ENCODE measurements around the gene PRKCE. TPM values are rescaled to one million over a fixed set of nuclear protein-coding genes. Genes with fewer than 3 reads are reported as not detected.

PRKCE gene
- total and polyA plus RNA-seq, 2 donors (not counting 1 experiment from before 2014, with no cell fraction given): 23.6 to 271 TPM

DNA sequence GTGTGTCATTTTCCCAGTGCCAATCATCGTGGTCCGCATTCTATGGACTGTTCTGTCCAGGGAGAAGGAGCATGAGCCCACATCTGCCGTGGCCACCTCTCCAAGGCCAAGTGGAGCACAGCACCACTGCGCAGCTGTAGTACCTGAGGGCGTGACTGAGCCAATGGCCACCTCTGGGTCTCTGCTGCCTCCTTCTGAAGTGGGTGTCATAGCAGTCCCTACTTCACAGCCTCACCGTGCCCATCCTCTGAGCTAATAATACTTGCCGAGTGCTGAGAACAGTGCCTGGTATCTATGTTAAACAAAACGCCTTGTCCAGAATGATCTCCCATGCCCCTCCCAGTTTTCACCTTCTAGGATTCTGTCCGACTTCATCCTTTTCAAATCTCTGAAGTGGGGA, 256.1 kb downstream of the PRKCE start:
- peak overlapping the region; percentile 24 for H3K27ac Mint-ChIP-seq

DNA sequence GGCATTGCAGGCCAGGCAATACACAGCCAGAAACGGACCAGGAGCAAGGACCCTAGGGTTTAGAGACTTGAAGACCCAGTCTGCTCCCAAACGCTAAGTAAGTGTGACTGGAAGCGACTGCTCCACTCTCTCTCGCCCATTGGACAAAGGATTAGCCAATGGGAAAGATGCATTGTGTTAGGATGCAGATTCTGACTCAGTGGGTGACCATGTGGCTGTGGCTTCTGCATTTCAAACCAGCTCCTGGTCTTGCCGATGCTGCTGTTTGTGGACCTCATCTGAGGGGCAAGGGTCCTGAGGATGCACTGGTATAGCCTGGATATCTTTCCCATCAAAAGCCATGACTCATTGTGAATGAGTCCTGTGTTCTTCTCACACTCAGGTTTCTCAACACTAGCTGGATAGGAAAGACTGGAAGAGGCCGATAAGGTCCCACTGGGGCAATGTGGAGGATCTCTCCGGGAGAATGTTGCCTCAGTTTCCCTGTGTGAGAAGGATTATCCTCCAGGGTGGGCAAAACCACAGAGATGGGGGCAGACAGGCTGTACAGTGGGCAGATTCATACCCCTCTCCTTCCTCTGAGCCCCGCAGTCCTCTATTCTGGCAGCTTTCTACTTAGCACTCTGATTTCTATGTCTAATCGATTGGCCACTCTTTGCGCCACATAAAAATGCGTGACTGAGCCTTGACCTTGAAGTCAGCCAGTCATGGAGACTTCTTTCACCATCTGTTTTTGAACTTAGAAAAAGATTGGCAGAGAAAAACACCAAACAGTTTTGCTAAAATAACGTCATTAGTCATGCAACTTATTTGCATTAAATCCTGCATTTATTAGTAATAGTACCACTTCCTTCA, 257.1 kb downstream of the PRKCE start:
- CTCF ChIA-PET: interaction anchor here (0.6 kb wide), 1 partner anchor 20 kb away, joined by 3 read pairs; no protein-coding TSS in a partner anchor
- Mint-ChIP-seq H3K27me3 (no peaks in the 10 kb centered on the region), H3K4me3 (peak overlapping the region; percentile 48), H3K9me3 (ENCODE audit: insufficient read depth) (no peaks in the 10 kb centered on the region), H3K4me1 (peaks cover 80% of the 10 kb centered on the region), H3K27ac (peak overlapping the region; percentile 59)
- Histone ChIP-seq H3K27ac (ENCODE audit: low read length in 2 of 2) (peak overlapping the region in 1 of 2 donors; percentile 85), H3K9ac (ENCODE audit: low read length) (no peak overlapping the region), H3K4me2 (replicated peaks; ENCODE audit: low read depth, low read length, poor library complexity, severe bottlenecking) (peak overlapping the region; percentile 55), H2AFZ (ENCODE audit: insufficient read depth, low read depth, low read length, poor library complexity, severe bottlenecking) (no peak overlapping the region), H3K9me3 (ENCODE audit: control extremely low read depth in 1 of 3, control insufficient read depth in 2 of 3, insufficient read depth in 1 of 3, low read length in 2 of 3) (no peaks in the 10 kb centered on the region), H3K4me1 (ENCODE audit: control insufficient read depth in 2 of 2, insufficient read depth in 2 of 2, low read length in 2 of 2) (peaks cover 42 to 58% of the 10 kb centered on the region in 2 donors), H4K20me1 (ENCODE audit: control insufficient read depth, insufficient read depth, low read length, poor library complexity, severe bottlenecking) (no peaks in the 10 kb centered on the region), H3K27me3 (replicated peaks in 1 of 4; ENCODE audit: control extremely low read depth in 1 of 4, control insufficient read depth in 3 of 4, insufficient read depth in 4 of 4, low read length in 3 of 4) (no peaks in the 10 kb centered on the region), H3K79me2 (ENCODE audit: control insufficient read depth, insufficient read depth, low read length) (peaks cover 42% of the 10 kb centered on the region), H3K36me3 (replicated peaks in 1 of 2; ENCODE audit: control extremely low read depth in 1 of 2, control insufficient read depth in 1 of 2, extremely low read depth in 1 of 2, insufficient read depth in 2 of 2, low read length in 1 of 2) (no peaks in the 10 kb centered on the region), H3K4me3 (ENCODE audit: control extremely low read depth in 1 of 5, extremely low read depth in 1 of 5, insufficient read depth in 1 of 5, low read depth in 2 of 5, low read length in 4 of 5) (no peak overlapping the region)
- intact Hi-C loops (cut with micrococcal nuclease): loop anchor here (2.0 kb wide), 1 partner anchor 20 kb away; no protein-coding TSS in a partner anchor
- WGBS (ENCODE audit: insufficient coverage): 94% methylated on average over 10 of the region's 12 CpGs
- no peak for TF ChIP-seq EZH2 (IDR thresholded peaks at IDR 0.05; ENCODE audit: borderline replicate concordance, insufficient read depth, low read depth, low read length, poor library complexity, severe bottlenecking)
- TF ChIP-seq, protein P1, sequence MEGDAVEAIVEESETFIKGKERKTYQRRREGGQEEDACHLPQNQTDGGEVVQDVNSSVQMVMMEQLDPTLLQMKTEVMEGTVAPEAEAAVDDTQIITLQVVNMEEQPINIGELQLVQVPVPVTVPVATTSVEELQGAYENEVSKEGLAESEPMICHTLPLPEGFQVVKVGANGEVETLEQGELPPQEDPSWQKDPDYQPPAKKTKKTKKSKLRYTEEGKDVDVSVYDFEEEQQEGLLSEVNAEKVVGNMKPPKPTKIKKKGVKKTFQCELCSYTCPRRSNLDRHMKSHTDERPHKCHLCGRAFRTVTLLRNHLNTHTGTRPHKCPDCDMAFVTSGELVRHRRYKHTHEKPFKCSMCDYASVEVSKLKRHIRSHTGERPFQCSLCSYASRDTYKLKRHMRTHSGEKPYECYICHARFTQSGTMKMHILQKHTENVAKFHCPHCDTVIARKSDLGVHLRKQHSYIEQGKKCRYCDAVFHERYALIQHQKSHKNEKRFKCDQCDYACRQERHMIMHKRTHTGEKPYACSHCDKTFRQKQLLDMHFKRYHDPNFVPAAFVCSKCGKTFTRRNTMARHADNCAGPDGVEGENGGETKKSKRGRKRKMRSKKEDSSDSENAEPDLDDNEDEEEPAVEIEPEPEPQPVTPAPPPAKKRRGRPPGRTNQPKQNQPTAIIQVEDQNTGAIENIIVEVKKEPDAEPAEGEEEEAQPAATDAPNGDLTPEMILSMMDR (IDR thresholded peaks at IDR 0.05): no peak
- POLR2A ChIA-PET: no interaction called here
- ATAC-seq (ENCODE audit: low read depth) (no peak), DNase-seq (no peak)

More for the DNA sequence above, 256.1 kb downstream of the PRKCE start:
- Histone ChIP-seq H3K9ac (ENCODE audit: low read length) (no peak overlapping the region), H3K27me3 (replicated peaks in 1 of 4; ENCODE audit: control extremely low read depth in 1 of 4, control insufficient read depth in 3 of 4, insufficient read depth in 4 of 4, low read length in 3 of 4) (no peaks in the 10 kb centered on the region), H3K4me3 (ENCODE audit: control extremely low read depth in 1 of 5, extremely low read depth in 1 of 5, insufficient read depth in 1 of 5, low read depth in 2 of 5, low read length in 4 of 5) (no peak overlapping the region), H3K4me2 (replicated peaks; ENCODE audit: low read depth, low read length, poor library complexity, severe bottlenecking) (no peak overlapping the region), H3K36me3 (replicated peaks in 1 of 2; ENCODE audit: control extremely low read depth in 1 of 2, control insufficient read depth in 1 of 2, extremely low read depth in 1 of 2, insufficient read depth in 2 of 2, low read length in 1 of 2) (no peaks in the 10 kb centered on the region), H3K9me3 (ENCODE audit: control extremely low read depth in 1 of 3, control insufficient read depth in 2 of 3, insufficient read depth in 1 of 3, low read length in 2 of 3) (no peaks in the 10 kb centered on the region), H2AFZ (ENCODE audit: insufficient read depth, low read depth, low read length, poor library complexity, severe bottlenecking) (no peak overlapping the region), H4K20me1 (ENCODE audit: control insufficient read depth, insufficient read depth, low read length, poor library complexity, severe bottlenecking) (no peaks in the 10 kb centered on the region), H3K4me1 (ENCODE audit: control insufficient read depth in 2 of 2, insufficient read depth in 2 of 2, low read length in 2 of 2) (peaks cover 42 to 58% of the 10 kb centered on the region in 2 donors), H3K27ac (ENCODE audit: low read length in 2 of 2) (no peak overlapping the region), H3K79me2 (ENCODE audit: control insufficient read depth, insufficient read depth, low read length) (peaks cover 34% of the 10 kb centered on the region)
- ATAC-seq (ENCODE audit: low read depth) (no peak), DNase-seq (no peak)
- intact Hi-C loops (cut with micrococcal nuclease): no loop called here
- ChIA-PET CTCF (interaction anchor here (1.4 kb wide), 1 partner anchor 74 kb away, joined by 3 read pairs; no protein-coding TSS in a partner anchor), POLR2A (no interaction called here)
- no peaks in the 10 kb centered on the region for H3K9me3 Mint-ChIP-seq (ENCODE audit: insufficient read depth)
- no peaks in the 10 kb centered on the region for H3K27me3 Mint-ChIP-seq
- TF ChIP-seq, protein P1 (IDR thresholded peaks at IDR 0.05): no peak
- 97% methylated on average over 8 of the region's 9 CpGs for WGBS (ENCODE audit: insufficient coverage)
- H3K4me3 Mint-ChIP-seq: no peak overlapping the region
- H3K4me1 Mint-ChIP-seq: peaks cover 80% of the 10 kb centered on the region
